Effector memory CD8-positive, alpha-beta T cell (primary cell): ENCODE measurements around the gene TMCC1.
"Not testable (repeated sequence)": the region's sequence is repeated elsewhere in the genome, so short reads cannot be mapped to it uniquely, and the experiment has no call there.

ENCODE experiments used
- ATAC-seq: fragments of 150-1000 bp; cut with Tn5 transposase; replicated peaks from 2 replicates; pipeline ENCODE4 v1.10.0; 2021; ENCODE audit warnings: mild to moderate bottlenecking, moderate library complexity
- DNase-seq, 3 experiments: peaks; one replicate each; pipeline ENCODE4 v3.0.0; 2021
- H3K27ac Mint-ChIP-seq, 2 donors: one replicate each; pipeline ENCODE4 v1.8.0; 2022; ENCODE audit warnings: mild to moderate bottlenecking in 2 of 2, mixed read lengths in 2 of 2, moderate library complexity in 2 of 2
- H3K27me3 Mint-ChIP-seq, 2 donors: one replicate each; pipeline ENCODE4 v1.8.0; 2022; ENCODE audit warnings: mixed read lengths in 2 of 2
- H3K36me3 Mint-ChIP-seq: one replicate; pipeline ENCODE4 v1.8.0; 2022; ENCODE audit warnings: mild to moderate bottlenecking, moderate library complexity, mixed read lengths; ENCODE audit not compliant: insufficient read depth
- H3K4me1 Mint-ChIP-seq, 2 donors: one replicate each; pipeline ENCODE4 v1.8.0; 2022; ENCODE audit warnings: low read depth in 2 of 2, mixed read lengths in 2 of 2
- H3K4me3 Mint-ChIP-seq, 2 donors: one replicate each; pipeline ENCODE4 v1.8.0; 2022; ENCODE audit warnings: mild to moderate bottlenecking in 2 of 2, mixed read lengths in 2 of 2, moderate library complexity in 2 of 2
- H3K9me3 Mint-ChIP-seq, 2 donors: one replicate each; pipeline ENCODE4 v1.8.0; 2022; ENCODE audit warnings: mixed read lengths in 2 of 2

Gene TMCC1

DNA sequence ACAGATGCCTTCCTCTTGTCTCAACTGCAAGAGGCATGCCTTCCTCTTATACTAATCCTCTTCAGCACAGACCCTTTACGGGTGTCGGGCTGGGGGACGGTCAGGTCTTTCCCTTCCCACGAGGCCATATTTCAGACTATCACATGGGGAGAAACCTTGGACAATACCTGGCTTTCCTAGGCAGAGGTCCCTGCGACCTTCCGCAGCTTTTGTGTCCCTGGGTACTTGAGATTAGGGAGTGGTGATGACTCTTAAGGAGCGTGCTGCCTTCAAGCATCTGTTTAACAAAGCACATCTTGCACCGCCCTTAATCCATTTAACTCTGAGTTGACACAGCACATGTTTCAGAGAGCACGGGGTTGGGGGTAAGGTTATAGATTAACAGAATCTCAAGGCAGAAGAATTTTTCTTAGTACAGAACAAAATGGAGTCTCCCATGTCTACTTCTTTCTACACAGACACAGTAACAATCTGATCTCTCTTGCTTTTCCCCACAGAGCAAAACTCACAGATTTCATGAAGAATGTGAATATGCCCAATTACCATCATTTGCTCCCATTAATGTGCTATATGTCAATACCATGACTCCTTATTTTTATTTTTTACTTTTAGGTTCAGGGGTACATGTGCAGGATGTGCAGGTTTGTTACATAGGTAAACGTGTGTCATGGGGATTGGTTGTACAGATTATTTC lies 251.8 kb downstream of the TMCC1 start:
- not testable (repeated sequence) for ATAC-seq, H3K27me3 Mint-ChIP-seq, H3K4me3 Mint-ChIP-seq, H3K9me3 Mint-ChIP-seq, H3K4me1 Mint-ChIP-seq, DNase-seq, H3K36me3 Mint-ChIP-seq
- peak overlapping the region in 1 of 2 donors; percentile 42 for H3K27ac Mint-ChIP-seq

- H3K36me3 Mint-ChIP-seq, H3K4me1 Mint-ChIP-seq, ATAC-seq, H3K9me3 Mint-ChIP-seq, DNase-seq, H3K4me3 Mint-ChIP-seq, H3K27me3 Mint-ChIP-seq: not testable (repeated sequence)
- H3K27ac Mint-ChIP-seq = peak overlapping the region in 1 of 2 donors; percentile 49
Measured at GRCh38 chr3:129640985-129641384, 252.5 kb downstream of the TMCC1 start.

DNA sequence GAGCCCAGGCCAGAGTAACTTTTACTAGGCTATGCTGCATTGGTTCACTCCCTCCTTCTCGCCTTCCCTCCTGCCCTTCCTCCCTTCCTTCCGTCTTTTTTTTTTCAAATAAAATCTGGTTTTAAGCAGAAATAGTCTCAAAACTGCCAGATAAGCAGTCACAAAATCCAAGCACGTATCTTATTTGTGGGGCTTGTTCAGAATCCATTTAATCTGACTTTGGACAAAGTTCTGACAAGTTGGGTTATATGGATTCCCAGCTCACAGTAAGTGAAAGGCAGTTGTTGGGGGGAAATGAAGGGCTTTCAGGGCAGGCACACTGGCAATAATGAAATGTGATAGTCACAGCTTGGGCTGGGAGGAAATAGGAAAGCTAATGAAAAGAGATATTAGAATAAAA lies 255.0 kb downstream of the TMCC1 start:
- no peaks in the 10 kb centered on the region for H3K9me3 Mint-ChIP-seq
- no peak overlapping the region for H3K4me3 Mint-ChIP-seq
- no peaks in the 10 kb centered on the region for H3K36me3 Mint-ChIP-seq
- H3K27ac Mint-ChIP-seq = no peak overlapping the region
- peaks cover 0 to 6% of the 10 kb centered on the region in 2 donors for H3K4me1 Mint-ChIP-seq
- DNase-seq (no peak), ATAC-seq (no peak)
- H3K27me3 Mint-ChIP-seq = peaks cover 6 to 7% of the 10 kb centered on the region in 2 donors

DNA sequence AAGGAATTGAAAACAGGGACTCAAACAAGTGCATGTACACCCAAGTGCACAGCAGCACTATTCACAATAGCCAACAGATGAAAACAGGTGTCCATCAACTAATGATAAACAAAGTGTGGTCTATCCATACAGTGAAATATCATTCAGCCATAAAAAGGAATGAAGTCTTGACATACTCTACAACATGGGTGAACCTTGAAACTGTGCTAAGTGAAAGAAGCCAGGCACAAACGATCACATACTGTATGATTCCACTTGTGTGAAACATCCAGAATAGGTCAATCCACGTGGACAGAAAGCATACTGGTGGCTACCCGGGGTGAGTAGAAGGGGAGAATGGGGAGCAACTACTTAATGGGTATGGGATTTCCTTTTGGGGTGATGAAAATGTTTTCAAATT lies 257.4 kb downstream of the TMCC1 start:
- H3K36me3 Mint-ChIP-seq = no peaks in the 10 kb centered on the region
- H3K4me1 Mint-ChIP-seq = peaks cover 0 to 11% of the 10 kb centered on the region in 2 donors
- no peak for ATAC-seq

GRCh38 chr3:129635656-129636055 lies 257.9 kb downstream of the TMCC1 start:
- no peaks in the 10 kb centered on the region for H3K9me3 Mint-ChIP-seq
- H3K4me3 Mint-ChIP-seq = no peak overlapping the region
- H3K36me3 Mint-ChIP-seq = no peaks in the 10 kb centered on the region
- peaks cover 6 to 7% of the 10 kb centered on the region in 2 donors for H3K27me3 Mint-ChIP-seq
- no peak overlapping the region for H3K27ac Mint-ChIP-seq
- ATAC-seq (no peak), DNase-seq (no peak)
- peaks cover 0 to 11% of the 10 kb centered on the region in 2 donors for H3K4me1 Mint-ChIP-seq

More for the DNA sequence above, 257.4 kb downstream of the TMCC1 start:
- Mint-ChIP-seq H3K9me3 (no peaks in the 10 kb centered on the region), H3K4me3 (no peak overlapping the region), H3K27ac (no peak overlapping the region), H3K27me3 (peaks cover 6 to 7% of the 10 kb centered on the region in 2 donors)
- no peak for DNase-seq

DNA sequence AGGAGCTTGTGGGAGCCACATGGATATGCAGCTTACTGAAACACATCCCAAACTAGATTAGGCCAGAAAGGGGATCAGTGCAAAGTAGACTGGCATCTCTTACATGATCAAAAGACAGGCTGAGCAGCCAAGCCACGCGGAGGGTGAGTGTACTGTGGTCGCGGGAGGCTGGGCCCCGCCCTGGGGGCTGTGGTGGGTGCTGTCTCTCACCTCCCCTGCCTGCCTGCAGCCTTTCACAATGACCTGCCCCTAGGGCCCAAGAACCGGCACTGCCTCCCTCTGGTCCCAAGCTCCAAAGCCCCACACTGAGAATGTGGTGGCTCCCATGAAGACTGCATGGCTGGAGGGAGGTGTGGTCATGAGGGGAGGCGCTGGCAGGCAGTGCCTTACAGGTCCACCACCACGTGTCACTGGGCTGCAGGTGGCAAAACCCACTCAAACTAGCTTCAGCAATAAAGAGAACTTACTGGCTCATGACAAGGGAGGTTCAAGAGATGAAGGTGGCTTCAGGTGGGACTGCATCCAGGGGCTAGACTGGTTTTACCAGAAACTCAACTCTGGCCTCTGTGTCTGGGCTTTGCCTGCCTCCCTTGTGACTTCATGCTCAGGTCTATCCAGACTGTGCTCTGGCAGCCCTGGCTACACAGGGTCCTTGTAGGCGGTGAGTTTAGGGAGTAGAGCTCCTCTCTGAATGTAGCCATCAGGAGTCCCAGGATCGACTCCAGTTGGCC lies 259.6 kb downstream of the TMCC1 start:
- no peak for DNase-seq
- peaks cover 6 to 7% of the 10 kb centered on the region in 2 donors for H3K27me3 Mint-ChIP-seq
- H3K4me1 Mint-ChIP-seq = peaks cover 0 to 11% of the 10 kb centered on the region in 2 donors
- H3K36me3 Mint-ChIP-seq = no peaks in the 10 kb centered on the region
- no peak overlapping the region for H3K27ac Mint-ChIP-seq
- peak; percentile 78 for ATAC-seq
- no peaks in the 10 kb centered on the region for H3K9me3 Mint-ChIP-seq
- H3K4me3 Mint-ChIP-seq = no peak overlapping the region

GRCh38 chr3:129632977-129633376 lies 260.5 kb downstream of the TMCC1 start:
- DNase-seq (no peak), ATAC-seq (no peak)
- H3K36me3 Mint-ChIP-seq = no peaks in the 10 kb centered on the region
- H3K27me3 Mint-ChIP-seq = no peaks in the 10 kb centered on the region
- no peak overlapping the region for H3K27ac Mint-ChIP-seq
- H3K4me1 Mint-ChIP-seq = peaks cover 3 to 13% of the 10 kb centered on the region in 2 donors
- H3K4me3 Mint-ChIP-seq = no peak overlapping the region
- H3K9me3 Mint-ChIP-seq = no peaks in the 10 kb centered on the region

- ATAC-seq = no peak
- Mint-ChIP-seq H3K9me3 (no peaks in the 10 kb centered on the region), H3K4me3 (no peak overlapping the region), H3K36me3 (peaks cover 3% of the 10 kb centered on the region), H3K27ac (no peak overlapping the region), H3K4me1 (peaks cover 7 to 16% of the 10 kb centered on the region in 2 donors), H3K27me3 (no peaks in the 10 kb centered on the region)
- DNase-seq = no peak
Measured at GRCh38 chr3:129632556-129632955, 261.0 kb downstream of the TMCC1 start.

GRCh38 chr3:129632056-129632455 lies 261.5 kb downstream of the TMCC1 start:
- Mint-ChIP-seq H3K4me3 (no peak overlapping the region), H3K4me1 (peaks cover 12 to 21% of the 10 kb centered on the region in 2 donors), H3K9me3 (no peaks in the 10 kb centered on the region), H3K27ac (no peak overlapping the region), H3K27me3 (no peaks in the 10 kb centered on the region), H3K36me3 (peaks cover 3% of the 10 kb centered on the region)
- DNase-seq (no peak), ATAC-seq (no peak)

- H3K4me1 Mint-ChIP-seq = peaks cover 12 to 29% of the 10 kb centered on the region in 2 donors
Measured at GRCh38 chr3:129629011-129629410, 264.5 kb downstream of the TMCC1 start.

GRCh38 chr3:129628169-129628522 lies 265.4 kb downstream of the TMCC1 start:
- peak overlapping the region in 1 of 2 donors; percentile 72 for H3K27ac Mint-ChIP-seq
- peak overlapping the region; percentile 85 to 87 for H3K4me3 Mint-ChIP-seq
- peaks cover 3% of the 10 kb centered on the region for H3K36me3 Mint-ChIP-seq
- no peak for DNase-seq
- H3K9me3 Mint-ChIP-seq = no peaks in the 10 kb centered on the region
- H3K4me1 Mint-ChIP-seq = peaks cover 12 to 22% of the 10 kb centered on the region in 2 donors
- ATAC-seq = no peak
- no peaks in the 10 kb centered on the region for H3K27me3 Mint-ChIP-seq

More at GRCh38 chr3:129629011-129629410, 264.5 kb downstream of the TMCC1 start:
- ATAC-seq (no peak), DNase-seq (no peak)
- Mint-ChIP-seq H3K36me3 (peaks cover 3% of the 10 kb centered on the region), H3K27ac (no peak overlapping the region), H3K9me3 (no peaks in the 10 kb centered on the region), H3K27me3 (no peaks in the 10 kb centered on the region), H3K4me3 (no peak overlapping the region)

- no peaks in the 10 kb centered on the region for H3K27me3 Mint-ChIP-seq
- H3K9me3 Mint-ChIP-seq = no peaks in the 10 kb centered on the region
- H3K36me3 Mint-ChIP-seq = peaks cover 3% of the 10 kb centered on the region
- peak; percentile 66 for ATAC-seq
- H3K4me1 Mint-ChIP-seq = peaks cover 12 to 22% of the 10 kb centered on the region in 2 donors
- peak; percentile 55 to 57 (median 57) for DNase-seq
- peak overlapping the region; percentile 85 to 87 for H3K4me3 Mint-ChIP-seq
- H3K27ac Mint-ChIP-seq = peak overlapping the region; percentile 72
Measured at GRCh38 chr3:129627350-129628168, 266.0 kb downstream of the TMCC1 start.

- Mint-ChIP-seq H3K36me3 (peaks cover 3% of the 10 kb centered on the region), H3K9me3 (no peaks in the 10 kb centered on the region), H3K27ac (peak overlapping the region; percentile 72), H3K4me1 (peaks cover 12 to 19% of the 10 kb centered on the region in 2 donors), H3K4me3 (peak overlapping the region; percentile 85 to 87), H3K27me3 (no peaks in the 10 kb centered on the region)
- ATAC-seq (peak; percentile 78), DNase-seq (peak; percentile 29 to 37 (median 34))
Measured at GRCh38 chr3:129626744-129627349, 266.7 kb downstream of the TMCC1 start.
